NCI-H2107 (cell line): ENCODE data around the gene RUNX3.
"Not testable (repeated sequence)": the region's sequence is repeated elsewhere in the genome, so short reads cannot be mapped to it uniquely, and the experiment has no call there.

Experiments used
- DNase-seq: peaks from one replicate; lab custom pipeline; 2025; lab: John Stamatoyannopoulos, UW

Gene RUNX3

DNA sequence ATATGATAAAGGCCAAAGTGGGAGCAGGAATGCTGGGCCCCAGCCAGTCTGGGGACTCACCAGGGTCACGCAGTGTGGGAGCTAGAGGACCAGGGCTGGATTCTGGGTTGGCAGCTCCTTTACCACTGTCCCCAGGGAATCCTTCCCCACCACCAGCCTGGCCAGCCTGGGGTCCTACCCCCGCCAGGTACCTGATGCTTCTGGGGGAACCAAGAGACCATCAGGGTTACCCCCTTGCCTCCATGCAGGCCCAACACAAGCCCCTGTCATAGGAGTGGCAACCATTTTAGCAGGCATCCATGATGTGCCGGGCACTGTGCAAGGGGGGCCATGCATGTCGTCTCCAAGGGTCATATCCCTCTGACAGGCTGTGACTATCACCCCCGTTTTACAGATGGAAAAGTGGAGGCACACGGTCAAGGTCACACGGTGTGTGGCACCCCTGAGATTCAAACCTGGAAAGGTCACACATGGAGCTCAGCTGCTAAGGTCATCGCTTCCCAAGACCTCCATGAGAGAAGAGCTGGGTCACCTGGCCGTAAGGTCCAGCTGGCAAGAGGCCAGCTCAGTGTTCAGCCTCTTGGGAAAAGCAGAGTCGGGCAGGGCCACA lies 16.4 kb downstream of the RUNX3 start:
- DNase-seq, result no peak

GRCh38 chr1:24913274-24913604 lies 16.8 kb downstream of the RUNX3 start:
- DNase-seq, result no peak

DNA sequence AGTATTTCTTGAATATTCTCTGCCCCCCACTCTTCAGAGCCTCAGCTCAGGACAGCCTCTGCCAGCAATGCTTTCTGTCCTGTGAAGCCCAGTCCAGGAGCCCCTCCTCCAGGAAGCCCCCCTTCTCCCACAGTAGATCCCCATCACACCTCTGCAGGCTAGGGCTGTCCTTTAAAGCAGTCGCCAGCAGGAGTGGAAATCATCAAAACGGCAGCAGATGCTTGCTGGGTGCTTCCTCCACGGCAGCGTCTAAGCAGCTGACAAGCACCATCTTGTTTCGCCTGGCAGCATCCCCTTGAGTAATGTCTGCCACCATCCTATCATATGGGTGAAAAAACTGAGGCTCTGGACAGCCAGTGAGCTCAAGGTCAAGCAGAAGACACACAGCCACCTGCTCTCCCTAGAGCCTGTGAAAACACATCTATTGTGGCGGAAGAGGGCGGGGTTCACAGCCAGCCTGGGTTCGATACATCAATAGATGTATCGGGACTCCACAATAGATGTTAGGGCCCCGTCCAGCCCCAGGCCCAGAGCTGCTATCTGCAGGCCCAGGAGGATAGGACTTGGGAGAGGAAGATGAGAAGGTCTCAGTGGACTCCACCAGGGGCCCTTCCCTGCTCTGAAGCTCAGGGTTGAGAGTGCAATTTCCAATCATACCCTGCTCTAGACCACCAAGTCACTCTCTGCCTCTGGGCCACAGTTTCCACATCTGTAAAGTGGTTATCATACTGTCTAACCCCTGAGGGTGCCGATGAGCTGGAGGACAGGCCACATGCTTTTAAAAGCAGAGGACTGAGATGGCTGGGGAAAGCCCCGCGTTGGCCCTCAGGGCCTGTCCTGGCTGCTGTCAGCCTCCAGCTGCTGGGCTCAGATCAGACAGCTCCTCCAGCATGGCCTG lies 17.5 kb downstream of the RUNX3 start:
- no peak for DNase-seq

DNA sequence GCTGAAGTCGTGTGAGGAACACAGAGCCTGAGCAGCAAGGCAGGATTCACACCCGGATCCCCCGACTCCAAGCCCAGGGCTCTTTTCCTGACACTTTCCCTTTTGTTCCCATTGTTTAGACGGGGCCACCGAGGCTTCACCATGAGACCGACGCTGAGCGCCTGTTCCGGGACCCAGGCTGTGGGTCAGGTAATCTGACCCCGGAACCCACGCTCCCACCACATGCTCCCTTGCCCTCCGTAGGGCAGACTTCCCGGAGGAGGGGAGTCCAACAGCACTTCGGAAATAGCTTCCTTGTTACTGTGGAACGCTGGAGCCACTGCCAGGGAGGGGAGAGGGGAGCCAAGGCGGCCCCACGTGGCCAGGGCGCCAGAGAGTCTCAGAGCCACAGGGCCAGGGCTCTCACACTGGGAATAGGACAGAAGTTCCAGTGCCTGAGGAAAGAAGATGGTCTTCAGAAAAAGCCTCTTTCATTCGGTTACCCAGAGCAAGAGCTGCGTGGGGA lies 18.4 kb downstream of the RUNX3 start:
- no peak for DNase-seq

GRCh38 chr1:24910751-24911650 lies 19.1 kb downstream of the RUNX3 start:
- no peak for DNase-seq

DNA sequence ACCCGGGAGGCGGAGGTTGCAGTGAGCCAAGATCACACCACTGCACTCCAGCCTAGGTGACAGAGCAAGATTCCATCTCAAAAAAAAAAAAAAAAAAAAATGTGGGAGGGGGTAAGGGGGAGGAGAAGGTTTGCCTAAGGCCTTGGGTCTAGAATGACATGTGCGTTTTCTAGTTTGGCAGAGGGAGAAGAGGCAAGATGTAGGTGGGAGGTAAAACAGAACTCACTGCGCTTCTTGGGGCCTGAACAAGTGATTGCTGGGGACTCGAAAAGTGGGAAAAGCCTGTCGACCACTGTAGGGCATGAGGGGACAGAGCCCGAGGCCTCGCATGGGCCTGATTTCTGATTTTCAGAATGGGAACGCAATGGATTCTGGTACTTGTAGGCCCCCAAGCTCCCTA lies 19.9 kb downstream of the RUNX3 start:
- no peak for DNase-seq

- no peak for DNase-seq
Observed at GRCh38 chr1:24909388-24909898, 20.6 kb downstream of the RUNX3 start.

GRCh38 chr1:24908591-24909259 lies 21.4 kb downstream of the RUNX3 start:
- no peak for DNase-seq

GRCh38 chr1:24907587-24908294 lies 22.3 kb downstream of the RUNX3 start:
- DNase-seq, result not testable (repeated sequence)

- DNase-seq, result no peak
Observed at GRCh38 chr1:24906760-24907490, 23.2 kb downstream of the RUNX3 start.

DNA sequence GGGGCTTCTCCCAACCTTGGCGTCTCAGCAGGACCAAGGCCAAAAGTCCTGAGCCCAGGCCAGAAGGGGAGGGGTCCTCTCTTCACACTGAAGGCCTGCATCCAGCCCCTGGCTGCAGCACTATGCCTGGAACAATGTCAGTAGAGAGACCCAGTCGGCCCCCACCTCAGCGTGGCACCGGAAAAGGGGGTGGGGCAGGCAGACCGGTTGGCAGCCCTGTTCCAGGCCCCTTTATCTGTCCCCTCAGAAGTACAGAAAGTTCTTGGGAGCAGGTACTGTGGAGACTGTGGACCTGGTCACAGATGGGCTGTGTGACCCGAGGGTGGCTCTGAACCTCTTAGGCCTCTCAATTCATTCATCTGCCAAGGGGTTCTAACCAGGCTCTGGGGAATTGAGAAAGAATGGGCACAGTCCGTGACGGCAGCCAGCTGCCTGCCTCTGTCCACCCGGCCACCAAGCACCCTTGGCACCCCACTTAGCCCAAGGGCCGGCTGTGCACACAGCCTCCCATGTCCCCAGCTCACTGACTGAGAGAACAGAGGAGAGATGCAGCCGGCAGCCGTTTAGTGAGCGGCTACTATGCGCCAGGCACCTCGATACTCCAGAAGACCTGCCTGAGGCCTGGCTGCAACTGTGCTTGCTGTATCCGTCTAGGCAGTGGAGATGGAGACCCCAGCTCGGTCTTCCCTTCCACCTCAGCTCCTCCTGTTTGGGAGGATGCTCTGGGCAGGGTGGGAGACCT lies 23.9 kb downstream of the RUNX3 start:
- DNase-seq, result no peak

DNA sequence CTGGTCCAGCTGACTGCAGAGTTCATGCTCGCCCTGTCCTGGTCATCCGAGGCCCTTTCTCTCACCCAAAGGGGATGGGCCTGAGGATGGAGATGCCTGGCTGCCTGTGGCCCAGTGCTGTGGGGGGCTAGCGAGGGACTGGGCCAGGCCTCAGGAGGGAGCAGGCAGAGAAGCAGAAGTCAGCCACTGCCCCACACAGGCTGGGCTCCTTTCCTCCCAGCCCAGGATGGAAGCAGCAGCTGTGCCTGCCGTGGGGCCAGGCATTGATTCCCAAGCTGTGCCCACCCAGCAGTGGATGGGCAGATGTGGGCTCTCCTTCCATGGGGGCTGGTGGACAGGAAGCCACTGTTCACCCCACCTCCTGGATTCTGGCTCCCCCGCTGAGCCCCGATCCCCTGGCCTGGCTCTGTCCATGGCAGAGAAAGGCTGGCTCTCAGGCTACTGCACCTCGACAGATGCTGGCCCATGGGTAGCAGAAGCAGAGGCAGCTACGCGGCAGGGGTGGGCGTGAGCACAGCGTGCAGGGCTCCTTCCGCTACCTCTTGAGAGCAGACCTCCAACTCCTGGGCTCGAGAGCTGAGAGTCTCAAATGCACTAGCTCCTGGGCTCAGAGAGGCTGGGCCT lies 24.6 kb downstream of the RUNX3 start:
- DNase-seq, result no peak

GRCh38 chr1:24904731-24905354 lies 25.2 kb downstream of the RUNX3 start:
- no peak for DNase-seq

DNA sequence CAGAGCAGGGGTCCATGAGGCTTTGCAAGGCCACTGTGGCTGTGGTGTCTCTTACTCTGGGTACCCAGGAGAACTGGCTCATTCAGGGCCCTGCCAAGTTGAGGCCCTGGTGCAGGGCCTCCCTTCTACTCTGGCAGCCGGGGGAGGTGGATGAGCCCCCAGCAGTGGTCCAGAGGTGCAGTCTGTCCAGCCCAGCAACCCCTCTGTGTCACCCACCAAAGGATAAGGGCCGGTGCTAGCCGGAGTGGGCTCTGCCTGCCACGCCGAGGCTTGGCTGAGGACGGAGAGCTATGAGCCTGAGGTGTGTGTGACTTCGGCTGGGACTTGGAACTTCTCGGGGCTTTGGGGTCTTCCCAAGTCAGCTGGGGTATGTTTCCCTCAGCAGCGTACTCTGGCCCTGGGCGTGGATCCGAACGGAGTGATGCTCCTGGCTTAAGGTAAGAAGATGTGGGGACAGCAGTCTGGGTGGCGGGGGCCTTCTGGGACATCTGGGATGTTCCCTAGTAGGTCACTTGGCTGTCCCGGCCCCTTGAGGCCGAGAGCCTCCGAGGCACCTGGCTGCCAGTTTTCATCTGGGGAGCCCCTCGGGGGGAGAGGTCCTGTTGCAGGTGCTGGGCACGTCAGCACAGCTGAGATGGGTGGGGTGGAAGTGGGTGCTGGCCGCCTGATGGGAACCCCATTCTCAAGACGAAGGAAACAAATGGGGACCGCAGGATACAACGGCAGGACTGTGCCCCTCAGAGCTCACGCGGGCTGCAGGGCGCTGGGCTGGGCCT lies 25.9 kb downstream of the RUNX3 start:
- DNase-seq, result no peak

DNA sequence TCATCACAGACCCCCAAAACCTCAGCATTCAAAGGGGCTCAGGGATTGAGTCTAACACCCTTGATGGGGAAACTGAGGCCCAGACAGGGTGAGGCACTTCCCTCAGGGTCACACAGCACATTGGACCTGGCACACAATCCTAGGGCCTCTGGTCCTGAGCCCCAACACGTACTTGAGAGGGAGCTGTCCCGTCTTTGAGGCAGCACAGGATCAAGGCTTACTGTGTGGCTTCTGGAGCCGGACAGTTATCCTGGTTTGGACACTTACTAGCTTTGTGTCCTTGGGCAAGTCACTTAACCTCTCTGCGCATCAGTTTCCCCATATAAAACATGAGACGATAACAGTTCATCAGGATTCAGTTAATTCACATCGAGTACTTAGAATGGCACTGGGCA lies 26.5 kb downstream of the RUNX3 start:
- DNase-seq, result no peak

DNA sequence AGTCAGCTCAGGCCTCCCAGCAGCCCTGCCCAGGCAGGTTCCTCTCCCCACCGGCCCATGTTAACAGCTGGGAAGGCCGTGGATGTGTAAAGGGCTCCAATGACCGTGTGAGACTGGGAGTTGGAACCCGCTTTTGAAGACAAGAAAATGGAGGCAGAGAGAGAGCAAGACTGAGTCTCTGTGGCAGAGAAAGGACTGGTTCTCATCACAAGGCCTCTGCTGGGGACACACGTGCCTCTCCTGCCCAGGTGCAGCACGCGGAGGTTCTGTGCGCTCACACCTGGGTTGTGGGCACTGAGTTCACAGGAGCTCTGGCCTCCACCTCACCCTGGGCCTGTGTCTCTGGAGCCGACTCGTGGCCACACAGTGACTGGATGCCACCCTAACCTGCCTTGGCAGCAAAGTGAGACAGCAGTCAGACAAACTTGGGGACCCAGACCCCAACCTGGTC lies 27.0 kb downstream of the RUNX3 start:
- DNase-seq, result no peak

DNA sequence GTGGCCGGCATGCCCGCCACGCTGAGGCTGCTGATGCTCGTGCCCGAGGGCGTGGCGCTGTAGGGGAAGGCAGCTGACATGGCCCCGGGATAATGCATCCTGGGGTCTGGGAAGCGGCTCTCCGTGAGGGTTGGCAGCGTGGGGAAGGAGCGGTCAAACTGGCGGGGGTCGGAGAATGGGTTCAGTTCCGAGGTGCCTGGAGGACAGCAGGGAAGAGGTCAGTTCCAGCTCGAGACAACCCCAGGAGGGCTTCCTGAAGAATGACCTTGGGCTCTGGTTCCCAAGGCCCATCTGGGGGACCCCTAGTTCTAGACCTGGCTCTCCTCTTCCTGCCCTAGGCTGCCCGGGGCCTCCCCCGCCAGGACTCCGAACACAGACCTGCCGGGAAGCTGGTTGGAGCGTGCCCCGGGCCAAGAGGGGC lies 27.6 kb downstream of the RUNX3 start:
- no peak for DNase-seq
